ENCODE data around the gene SETD7.

GRCh38 chr4:139540632-139541031 lies 15.4 kb downstream of the SETD7 start:
- TF ChIP-seq, protein P1, sequence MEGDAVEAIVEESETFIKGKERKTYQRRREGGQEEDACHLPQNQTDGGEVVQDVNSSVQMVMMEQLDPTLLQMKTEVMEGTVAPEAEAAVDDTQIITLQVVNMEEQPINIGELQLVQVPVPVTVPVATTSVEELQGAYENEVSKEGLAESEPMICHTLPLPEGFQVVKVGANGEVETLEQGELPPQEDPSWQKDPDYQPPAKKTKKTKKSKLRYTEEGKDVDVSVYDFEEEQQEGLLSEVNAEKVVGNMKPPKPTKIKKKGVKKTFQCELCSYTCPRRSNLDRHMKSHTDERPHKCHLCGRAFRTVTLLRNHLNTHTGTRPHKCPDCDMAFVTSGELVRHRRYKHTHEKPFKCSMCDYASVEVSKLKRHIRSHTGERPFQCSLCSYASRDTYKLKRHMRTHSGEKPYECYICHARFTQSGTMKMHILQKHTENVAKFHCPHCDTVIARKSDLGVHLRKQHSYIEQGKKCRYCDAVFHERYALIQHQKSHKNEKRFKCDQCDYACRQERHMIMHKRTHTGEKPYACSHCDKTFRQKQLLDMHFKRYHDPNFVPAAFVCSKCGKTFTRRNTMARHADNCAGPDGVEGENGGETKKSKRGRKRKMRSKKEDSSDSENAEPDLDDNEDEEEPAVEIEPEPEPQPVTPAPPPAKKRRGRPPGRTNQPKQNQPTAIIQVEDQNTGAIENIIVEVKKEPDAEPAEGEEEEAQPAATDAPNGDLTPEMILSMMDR (IDR thresholded peaks at IDR 0.05): no peak
- TF ChIP-seq POLR2A (IDR thresholded peaks at IDR 0.05) (no peak), POLR2AphosphoS5 (IDR thresholded peaks at IDR 0.05; ENCODE audit: insufficient read depth in 1 of 2, low read depth in 1 of 2) (no peak)

Measured in vagina (tissue), 2 donors.